Lung (tissue), 12 donors: Measurements from ENCODE around the gene RCN2. TPM values are rescaled to one million over a fixed set of nuclear protein-coding genes. Genes with fewer than 3 reads are reported as not detected.

Source experiments
- ATAC-seq: fragments of 200-7000 bp; cut with Tn5 transposase; one replicate; pipeline ENCODE4 v1.9.1; 2020; ENCODE audit warnings: moderate number of reproducible peaks; ENCODE audit not compliant: insufficient read depth, low FRiP score
- DNase-seq, 3 donors: peaks; one replicate each; pipeline ENCODE4 v3.0.0-alpha.2; 2013 to 2017
- H3K27ac ChIP-seq, 2 donors: one replicate each; pipeline ENCODE4 v1.5.1; 2013; ENCODE audit warnings: mild to moderate bottlenecking in 2 of 2, moderate library complexity in 2 of 2, control low read depth in 1 of 2, inconsistent platforms in 1 of 2, low read depth in 1 of 2, low read length in 1 of 2
- H3K27me3 ChIP-seq, 3 donors: one replicate each; pipeline ENCODE4 v1.5.1; 2013; ENCODE audit warnings: low read length in 2 of 3; ENCODE audit not compliant: control insufficient read depth in 3 of 3, insufficient read depth in 3 of 3
- H3K36me3 ChIP-seq, 4 donors: one replicate each; pipeline ENCODE4 v1.5.1; 2013; ENCODE audit warnings: low read length in 4 of 4, mild to moderate bottlenecking in 1 of 4, moderate library complexity in 1 of 4; ENCODE audit not compliant: control insufficient read depth in 4 of 4, insufficient read depth in 4 of 4
- H3K4me1 ChIP-seq, 5 donors: one replicate each; pipeline ENCODE4 v1.5.1; 2013; ENCODE audit warnings: low read length in 5 of 5, mild to moderate bottlenecking in 2 of 5, moderate library complexity in 1 of 5; ENCODE audit not compliant: control insufficient read depth in 5 of 5, insufficient read depth in 5 of 5
- H3K4me3 ChIP-seq: one replicate; pipeline ENCODE4 v1.5.1; 2013; ENCODE audit warnings: mild to moderate bottlenecking, control low read depth, moderate library complexity
- H3K9ac ChIP-seq, 2 donors: one replicate each; pipeline ENCODE4 v1.5.1; 2013; ENCODE audit warnings: low read length in 2 of 2, control low read depth in 1 of 2; ENCODE audit not compliant: insufficient read depth in 1 of 2
- H3K9me3 ChIP-seq, 4 donors: one replicate each; pipeline ENCODE4 v1.5.1; 2013; ENCODE audit warnings: low read length in 3 of 4, mild to moderate bottlenecking in 1 of 4, moderate library complexity in 1 of 4; ENCODE audit not compliant: control insufficient read depth in 4 of 4, insufficient read depth in 3 of 4
- WGBS, 2 donors: extraction: QIAGEN DNeasy Blood & Tissue Kit; methylation state at CpG; one replicate each; pipeline ENCODE4 v1.1.7; 2013; 5-methylcytosine and 5-hydroxymethylcytosine counted together
- polyA plus RNA-seq, 2 donors: library from polyadenylated mRNA; stranded (reverse); fragments of 200-250 nt; gene quantifications; one replicate each; pipeline ENCODE4 v1.2.1, GENCODE V29; 2013
- total RNA-seq, 2 donors: library from RNA; depleted of rRNA in 1 of 2; stranded (reverse); fragments of >200 nt in 1 of 2; gene quantifications; one replicate each; pipeline ENCODE4 v1.2.1, GENCODE V29; 2014 to 2021
- TF ChIP-seq, protein P1 (sequence below): IDR thresholded peaks from 2 replicates; pipeline ENCODE4 v1.5.1; 2012; ENCODE audit warnings: mild to moderate bottlenecking; ENCODE audit errors: control extremely low read depth, extremely low read depth
- donor health status: control.
- donor health status: control.
- donor health status: Bipolar disorder and iron deficiency.
- donor health status: healthy.
- donor health status: DM: yes; HTN: yes; CAD: no.

The RCN2 gene
- total and polyA plus RNA-seq, 4 donors = 28.7 to 66.1 (median 34.2) TPM

DNA sequence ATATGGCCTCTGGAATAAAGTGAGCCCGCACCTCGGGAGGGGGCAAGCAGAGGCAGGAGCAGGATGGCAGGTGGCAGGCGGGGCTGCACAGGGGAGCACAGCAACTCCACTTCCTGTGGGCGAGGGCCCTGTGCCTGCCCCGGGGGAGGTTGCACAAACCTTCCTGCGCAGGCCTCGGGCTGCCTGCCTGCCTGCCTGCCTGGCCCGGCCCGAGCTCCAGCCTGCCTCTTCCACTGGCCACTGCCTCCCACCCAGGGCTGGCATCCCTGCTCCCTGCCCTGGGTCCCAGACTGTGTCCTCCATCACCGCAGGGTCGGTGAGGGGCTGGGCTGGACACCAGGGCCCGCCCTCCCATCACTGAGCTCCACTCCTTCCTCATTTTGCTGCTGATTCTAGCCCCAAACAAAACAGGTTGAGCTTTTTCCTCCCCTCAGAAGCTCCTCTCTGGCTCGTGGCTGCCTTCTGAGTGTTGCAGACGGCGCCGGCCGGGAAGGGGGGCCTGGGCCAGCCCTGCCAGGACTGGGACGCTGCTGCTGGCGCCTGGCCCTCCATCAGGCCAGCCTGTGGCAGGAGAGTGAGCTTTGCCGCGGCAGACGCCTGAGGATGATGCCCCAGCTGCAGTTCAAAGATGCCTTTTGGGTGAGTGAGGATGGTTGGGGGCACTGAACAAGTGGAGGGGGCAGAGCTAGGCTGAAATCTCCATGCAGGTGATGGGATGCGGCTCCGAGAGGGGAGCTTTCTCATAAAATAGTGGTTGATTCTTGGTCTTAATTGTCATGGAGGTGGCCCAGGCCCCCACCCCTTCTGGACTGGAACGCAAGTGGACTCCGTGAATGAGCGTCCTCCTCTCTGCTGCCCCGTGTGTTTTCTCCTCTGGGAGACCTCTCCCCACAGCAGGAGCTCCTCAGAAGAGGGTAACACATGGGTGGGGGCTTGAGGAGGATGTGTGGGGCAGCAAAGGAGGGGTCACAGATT lies 63.7 kb downstream of the RCN2 start, which contains the start of gene PSTPIP1:
PSTPIP1 (plus strand) TSS at position 156 of the 975 bp plus-strand sequence; CDS start at position 604, 448 bp downstream.
- H3K36me3 ChIP-seq = no peaks in the 10 kb centered on the region
- no peak for ATAC-seq
- peak; percentile 46 to 70 (median 49) for DNase-seq
- H3K9ac ChIP-seq = no peak within 1 kb of the TSS
- TF ChIP-seq, protein P1, sequence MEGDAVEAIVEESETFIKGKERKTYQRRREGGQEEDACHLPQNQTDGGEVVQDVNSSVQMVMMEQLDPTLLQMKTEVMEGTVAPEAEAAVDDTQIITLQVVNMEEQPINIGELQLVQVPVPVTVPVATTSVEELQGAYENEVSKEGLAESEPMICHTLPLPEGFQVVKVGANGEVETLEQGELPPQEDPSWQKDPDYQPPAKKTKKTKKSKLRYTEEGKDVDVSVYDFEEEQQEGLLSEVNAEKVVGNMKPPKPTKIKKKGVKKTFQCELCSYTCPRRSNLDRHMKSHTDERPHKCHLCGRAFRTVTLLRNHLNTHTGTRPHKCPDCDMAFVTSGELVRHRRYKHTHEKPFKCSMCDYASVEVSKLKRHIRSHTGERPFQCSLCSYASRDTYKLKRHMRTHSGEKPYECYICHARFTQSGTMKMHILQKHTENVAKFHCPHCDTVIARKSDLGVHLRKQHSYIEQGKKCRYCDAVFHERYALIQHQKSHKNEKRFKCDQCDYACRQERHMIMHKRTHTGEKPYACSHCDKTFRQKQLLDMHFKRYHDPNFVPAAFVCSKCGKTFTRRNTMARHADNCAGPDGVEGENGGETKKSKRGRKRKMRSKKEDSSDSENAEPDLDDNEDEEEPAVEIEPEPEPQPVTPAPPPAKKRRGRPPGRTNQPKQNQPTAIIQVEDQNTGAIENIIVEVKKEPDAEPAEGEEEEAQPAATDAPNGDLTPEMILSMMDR = no peak
- H3K4me3 ChIP-seq = peak within 1 kb of the TSS; percentile 1
- H3K4me1 ChIP-seq = peaks cover 0 to 20% (median 0%) of the 10 kb centered on the region in 5 donors
- no peaks in the 10 kb centered on the region for H3K9me3 ChIP-seq
- no peaks in the 10 kb centered on the region for H3K27me3 ChIP-seq
- H3K27ac ChIP-seq = peak within 1 kb of the TSS in 1 of 2 donors; percentile 81
- 22 to 45% methylated on average over 27 to 28 of the region's 28 CpGs for WGBS, 2 donors

DNA sequence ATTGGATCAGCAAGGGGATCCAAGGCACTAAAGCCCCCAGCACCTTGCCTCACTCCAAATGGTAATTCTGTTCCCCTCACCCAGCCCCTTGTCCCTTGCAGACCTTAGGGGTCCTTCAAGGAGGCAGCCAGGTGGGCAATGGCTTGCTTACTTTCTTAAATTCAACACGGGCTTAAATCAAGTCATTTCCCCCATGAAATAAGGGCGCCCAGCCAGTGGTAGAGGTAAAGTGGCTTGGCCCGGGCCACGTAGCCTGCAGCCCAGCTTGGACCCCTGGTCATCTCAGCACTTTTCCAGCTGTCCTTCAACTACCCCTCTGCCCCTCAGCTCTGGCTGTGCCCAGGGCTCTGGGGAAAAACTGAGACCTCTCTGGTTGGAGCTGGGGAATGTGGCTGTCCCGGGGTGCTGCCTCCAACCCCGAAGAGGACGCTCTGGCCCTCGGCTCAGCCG lies 64.6 kb downstream of the RCN2 start:
- H3K27me3 ChIP-seq = no peaks in the 10 kb centered on the region
- ATAC-seq (no peak), DNase-seq (no peak)
- H3K4me1 ChIP-seq = peaks cover 0 to 20% (median 0%) of the 10 kb centered on the region in 5 donors
- no peaks in the 10 kb centered on the region for H3K9me3 ChIP-seq
- WGBS, 2 donors = 36 to 44% methylated on average over 9 of the region's 9 CpGs
- H3K4me3 ChIP-seq = no peak overlapping the region
- TF ChIP-seq, protein P1 = no peak
- H3K36me3 ChIP-seq = no peaks in the 10 kb centered on the region
- H3K9ac ChIP-seq = no peak overlapping the region
- no peak overlapping the region for H3K27ac ChIP-seq

DNA sequence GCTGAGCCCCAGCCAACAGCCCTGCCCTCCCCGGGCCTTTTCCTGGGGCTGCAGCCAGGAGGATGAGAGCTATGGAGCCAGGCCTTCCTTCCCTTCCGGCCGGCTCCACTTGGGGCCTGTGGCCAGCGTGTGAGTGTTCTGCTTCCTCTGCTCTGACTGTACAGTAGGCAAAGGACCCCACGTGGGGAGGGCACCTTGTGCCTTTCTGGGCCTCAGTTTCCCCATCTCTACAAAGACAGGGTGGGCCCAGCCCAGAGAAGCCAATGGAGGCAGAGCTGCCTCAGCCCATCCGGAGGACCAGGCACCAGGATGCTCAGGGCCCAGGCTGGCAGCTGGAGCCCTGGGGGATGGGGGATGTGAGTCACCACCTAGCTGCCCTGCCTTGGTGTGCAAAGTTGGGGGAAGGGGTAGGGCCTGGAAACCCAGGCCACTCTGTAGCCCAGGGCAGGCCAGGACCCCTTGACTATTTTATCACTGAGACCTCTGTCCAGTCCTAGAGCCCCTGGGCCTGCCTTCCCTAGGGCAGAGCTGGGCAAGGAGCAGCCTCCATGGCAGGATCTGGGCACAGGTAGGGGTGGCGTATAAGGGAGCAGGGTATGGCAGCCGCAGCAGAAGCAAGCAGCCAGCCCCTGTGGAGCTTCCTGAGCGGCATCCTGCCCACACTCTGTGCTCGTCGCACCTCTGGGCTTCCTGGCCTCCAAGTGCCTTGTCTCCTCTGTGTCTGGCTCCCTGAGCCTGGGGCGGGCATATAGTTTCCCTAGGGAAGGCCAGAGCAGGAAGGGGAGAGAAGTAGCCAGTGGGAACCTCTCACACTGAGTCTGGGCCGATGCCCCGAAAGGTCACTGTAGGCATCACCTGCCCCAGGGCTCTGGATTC lies 65.2 kb downstream of the RCN2 start:
- no peak overlapping the region for H3K27ac ChIP-seq
- H3K4me3 ChIP-seq = no peak overlapping the region
- H3K9me3 ChIP-seq = no peaks in the 10 kb centered on the region
- H3K36me3 ChIP-seq = no peaks in the 10 kb centered on the region
- DNase-seq (peak in 2 of 3 donors; percentile 22 to 70), ATAC-seq (peak; percentile 37)
- H3K4me1 ChIP-seq = peaks cover 0 to 20% (median 0%) of the 10 kb centered on the region in 5 donors
- TF ChIP-seq, protein P1 = no peak
- H3K9ac ChIP-seq = no peak overlapping the region
- 47 to 54% methylated on average over 13 to 14 of the region's 14 CpGs for WGBS, 2 donors
- H3K27me3 ChIP-seq = no peaks in the 10 kb centered on the region
